Measurements from ENCODE around the gene NCOA7. TPM values are rescaled to one million over a fixed set of nuclear protein-coding genes. Genes with fewer than 3 reads are reported as not detected.

Gene NCOA7
- total and polyA plus RNA-seq, 9 of the 15 experiments (the other 6 are each of a cell fraction or from before 2014, with no cell fraction given): 5.8 to 14.6 (median 9.3) TPM

DNA sequence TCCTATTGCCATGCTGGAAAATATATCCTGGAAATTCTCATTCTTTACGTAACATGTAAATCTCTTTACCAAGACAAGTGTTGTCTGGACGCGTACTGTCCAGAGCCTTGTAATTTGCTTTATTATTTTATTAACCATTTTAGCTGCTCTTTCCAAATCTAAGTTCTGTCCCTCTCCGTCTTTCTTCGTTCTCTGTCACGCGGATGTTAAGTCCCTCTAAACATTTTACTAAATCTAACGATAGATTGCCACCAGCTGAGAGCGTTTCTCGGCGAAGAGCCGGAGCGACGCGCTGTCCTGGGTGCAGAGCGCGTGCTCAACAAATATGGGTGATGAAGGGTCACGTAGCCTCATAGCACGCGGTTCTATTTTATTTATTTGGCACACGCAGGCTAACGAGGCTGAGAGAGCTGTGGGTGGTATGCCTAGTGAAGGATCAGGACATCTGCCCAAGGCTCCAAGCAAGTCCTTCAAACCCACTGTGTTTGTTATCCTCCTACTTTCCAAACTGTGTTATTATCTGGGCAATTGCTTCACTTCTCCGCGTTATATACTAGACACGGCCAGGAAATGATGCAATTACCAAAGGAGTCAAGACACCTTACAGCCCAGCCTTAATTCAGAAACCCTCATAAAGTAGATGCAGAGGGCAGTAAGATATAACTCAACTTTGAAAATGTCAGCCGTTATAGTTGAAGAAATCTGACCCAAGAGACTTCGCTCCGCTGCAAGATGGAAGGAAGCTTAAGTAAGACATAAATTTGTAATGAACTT is 10.0 kb upstream of the NCOA7 start (continued):
- no peak for TF ChIP-seq SMARCB1 (IDR thresholded peaks at IDR 0.05; ENCODE audit: insufficient read length, low read depth)
- TF ChIP-seq HSF4 (CRISPR knock-in tag; IDR thresholded peaks at IDR 0.05; ENCODE audit: borderline replicate concordance): no peak
- TF ChIP-seq, protein P1, sequence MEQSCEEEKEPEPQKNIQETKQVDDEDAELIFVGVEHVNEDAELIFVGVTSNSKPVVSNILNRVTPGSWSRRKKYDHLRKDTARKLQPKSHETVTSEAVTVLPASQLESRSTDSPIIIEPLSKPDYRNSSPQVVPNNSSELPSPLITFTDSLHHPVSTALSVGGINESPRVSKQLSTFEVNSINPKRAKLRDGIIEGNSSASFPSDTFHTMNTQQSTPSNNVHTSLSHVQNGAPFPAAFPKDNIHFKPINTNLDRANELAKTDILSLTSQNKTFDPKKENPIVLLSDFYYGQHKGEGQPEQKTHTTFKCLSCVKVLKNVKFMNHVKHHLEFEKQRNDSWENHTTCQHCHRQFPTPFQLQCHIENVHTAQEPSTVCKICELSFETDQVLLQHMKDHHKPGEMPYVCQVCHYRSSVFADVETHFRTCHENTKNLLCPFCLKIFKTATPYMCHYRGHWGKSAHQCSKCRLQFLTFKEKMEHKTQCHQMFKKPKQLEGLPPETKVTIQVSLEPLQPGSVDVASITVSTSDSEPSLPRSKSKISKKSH (CRISPR knock-in tag; IDR thresholded peaks at IDR 0.05): no peak
- no peak for TF ChIP-seq NFE2L1 (tag; IDR thresholded peaks at IDR 0.05; ENCODE audit: borderline replicate concordance, low read depth)
- TF ChIP-seq KLF16 (IDR thresholded peaks at IDR 0.05): no peak
- TF ChIP-seq ZNF583 (CRISPR knock-in tag; IDR thresholded peaks at IDR 0.05): no peak; the same call in 1 of the 2 replicates
- TF ChIP-seq, protein P2, sequence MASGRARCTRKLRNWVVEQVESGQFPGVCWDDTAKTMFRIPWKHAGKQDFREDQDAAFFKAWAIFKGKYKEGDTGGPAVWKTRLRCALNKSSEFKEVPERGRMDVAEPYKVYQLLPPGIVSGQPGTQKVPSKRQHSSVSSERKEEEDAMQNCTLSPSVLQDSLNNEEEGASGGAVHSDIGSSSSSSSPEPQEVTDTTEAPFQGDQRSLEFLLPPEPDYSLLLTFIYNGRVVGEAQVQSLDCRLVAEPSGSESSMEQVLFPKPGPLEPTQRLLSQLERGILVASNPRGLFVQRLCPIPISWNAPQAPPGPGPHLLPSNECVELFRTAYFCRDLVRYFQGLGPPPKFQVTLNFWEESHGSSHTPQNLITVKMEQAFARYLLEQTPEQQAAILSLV (tag; IDR thresholded peaks at IDR 0.05): peak; percentile 94
- TF ChIP-seq TAF9B (IDR thresholded peaks at IDR 0.05; ENCODE audit: partially characterized antibody): peak; percentile 81
- TF ChIP-seq RFX1 (IDR thresholded peaks at IDR 0.05): no peak
- peak; percentile 68; the same call in 1 of the 2 replicates for TF ChIP-seq RNF2 (IDR thresholded peaks at IDR 0.05)
- no peak for TF ChIP-seq PHB2 (IDR thresholded peaks at IDR 0.05; ENCODE audit: low read depth)
- TF ChIP-seq NELFE (IDR thresholded peaks at IDR 0.05; ENCODE audit: insufficient read depth, insufficient read length): no peak
- TF ChIP-seq MTA3 (IDR thresholded peaks at IDR 0.05; ENCODE audit: borderline replicate concordance): peak; percentile 87
- TF ChIP-seq, protein P3, sequence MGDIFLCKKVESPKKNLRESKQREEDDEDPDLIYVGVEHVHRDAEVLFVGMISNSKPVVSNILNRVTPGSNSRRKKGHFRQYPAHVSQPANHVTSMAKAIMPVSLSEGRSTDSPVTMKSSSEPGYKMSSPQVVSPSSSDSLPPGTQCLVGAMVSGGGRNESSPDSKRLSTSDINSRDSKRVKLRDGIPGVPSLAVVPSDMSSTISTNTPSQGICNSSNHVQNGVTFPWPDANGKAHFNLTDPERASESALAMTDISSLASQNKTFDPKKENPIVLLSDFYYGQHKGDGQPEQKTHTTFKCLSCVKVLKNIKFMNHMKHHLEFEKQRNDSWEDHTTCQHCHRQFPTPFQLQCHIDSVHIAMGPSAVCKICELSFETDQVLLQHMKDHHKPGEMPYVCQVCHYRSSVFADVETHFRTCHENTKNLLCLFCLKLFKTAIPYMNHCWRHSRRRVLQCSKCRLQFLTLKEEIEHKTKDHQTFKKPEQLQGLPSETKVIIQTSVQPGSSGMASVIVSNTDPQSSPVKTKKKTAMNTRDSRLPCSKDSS (IDR thresholded peaks at IDR 0.05; ENCODE audit: low read depth, partially characterized antibody): no peak
- peak; percentile 92 for TF ChIP-seq POLR2A (conservative IDR thresholded peaks at IDR 0.05)
- TF ChIP-seq ARID2 (IDR thresholded peaks at IDR 0.05): no peak
- peak; percentile 96 for TF ChIP-seq ETV1 (tag; conservative IDR thresholded peaks at IDR 0.05; ENCODE audit: low read depth)
- no peak for TF ChIP-seq SPI1 (IDR thresholded peaks at IDR 0.05; ENCODE audit: borderline replicate concordance, low read depth, low read length)
- no peak for TF ChIP-seq CBFA2T3 (IDR thresholded peaks at IDR 0.05)
- TF ChIP-seq, protein P4, sequence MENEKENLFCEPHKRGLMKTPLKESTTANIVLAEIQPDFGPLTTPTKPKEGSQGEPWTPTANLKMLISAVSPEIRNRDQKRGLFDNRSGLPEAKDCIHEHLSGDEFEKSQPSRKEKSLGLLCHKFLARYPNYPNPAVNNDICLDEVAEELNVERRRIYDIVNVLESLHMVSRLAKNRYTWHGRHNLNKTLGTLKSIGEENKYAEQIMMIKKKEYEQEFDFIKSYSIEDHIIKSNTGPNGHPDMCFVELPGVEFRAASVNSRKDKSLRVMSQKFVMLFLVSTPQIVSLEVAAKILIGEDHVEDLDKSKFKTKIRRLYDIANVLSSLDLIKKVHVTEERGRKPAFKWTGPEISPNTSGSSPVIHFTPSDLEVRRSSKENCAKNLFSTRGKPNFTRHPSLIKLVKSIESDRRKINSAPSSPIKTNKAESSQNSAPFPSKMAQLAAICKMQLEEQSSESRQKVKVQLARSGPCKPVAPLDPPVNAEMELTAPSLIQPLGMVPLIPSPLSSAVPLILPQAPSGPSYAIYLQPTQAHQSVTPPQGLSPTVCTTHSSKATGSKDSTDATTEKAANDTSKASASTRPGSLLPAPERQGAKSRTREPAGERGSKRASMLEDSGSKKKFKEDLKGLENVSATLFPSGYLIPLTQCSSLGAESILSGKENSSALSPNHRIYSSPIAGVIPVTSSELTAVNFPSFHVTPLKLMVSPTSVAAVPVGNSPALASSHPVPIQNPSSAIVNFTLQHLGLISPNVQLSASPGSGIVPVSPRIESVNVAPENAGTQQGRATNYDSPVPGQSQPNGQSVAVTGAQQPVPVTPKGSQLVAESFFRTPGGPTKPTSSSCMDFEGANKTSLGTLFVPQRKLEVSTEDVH (IDR thresholded peaks at IDR 0.05; ENCODE audit: low read depth, partially characterized antibody): no peak
- no peak for TF ChIP-seq ZNF696 (CRISPR knock-in tag; conservative IDR thresholded peaks at IDR 0.05)
- TF ChIP-seq SMARCA5 (IDR thresholded peaks at IDR 0.05): no peak
- TF ChIP-seq, protein P5, sequence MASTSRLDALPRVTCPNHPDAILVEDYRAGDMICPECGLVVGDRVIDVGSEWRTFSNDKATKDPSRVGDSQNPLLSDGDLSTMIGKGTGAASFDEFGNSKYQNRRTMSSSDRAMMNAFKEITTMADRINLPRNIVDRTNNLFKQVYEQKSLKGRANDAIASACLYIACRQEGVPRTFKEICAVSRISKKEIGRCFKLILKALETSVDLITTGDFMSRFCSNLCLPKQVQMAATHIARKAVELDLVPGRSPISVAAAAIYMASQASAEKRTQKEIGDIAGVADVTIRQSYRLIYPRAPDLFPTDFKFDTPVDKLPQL (IDR thresholded peaks at IDR 0.05; ENCODE audit: extremely low read depth, insufficient read length): no peak
- TF ChIP-seq MTA2 (IDR thresholded peaks at IDR 0.05; ENCODE audit: low read depth): no peak
